Measurements from ENCODE around the gene DCTPP1. TPM values are rescaled to one million over a fixed set of nuclear protein-coding genes. Genes with fewer than 3 reads are reported as not detected.

DCTPP1 gene
- total and polyA plus RNA-seq, 2 of the 13 experiments (the other 11 are each of a cell fraction or from before 2014, with no cell fraction given): 54.8 to 74.4 TPM

- TF ChIP-seq ZBTB33 (CRISPR knock-in tag; IDR thresholded peaks at IDR 0.05): peak; percentile 79
- no peak; the same call in 1 of the 2 replicates for TF ChIP-seq WIZ (CRISPR knock-in tag; IDR thresholded peaks at IDR 0.05)
- peak; percentile 70 for TF ChIP-seq UBTF (CRISPR knock-in tag; IDR thresholded peaks at IDR 0.05)
- TF ChIP-seq ZBTB2 (CRISPR knock-in tag; IDR thresholded peaks at IDR 0.05; ENCODE audit: low read depth): no peak
- 0 out of 2 replicates have a peak, but pooled peaks have one; percentile 53 for TF ChIP-seq PPARG (CRISPR knock-in tag; conservative IDR thresholded peaks at IDR 0.05)
- no peak for TF ChIP-seq SYNCRIP (IDR thresholded peaks at IDR 0.05; ENCODE audit: insufficient read depth, low read depth, low read length)
- TF ChIP-seq SMYD3 (CRISPR knock-in tag; IDR thresholded peaks at IDR 0.05): no peak
- TF ChIP-seq PRDM15 (CRISPR knock-in tag; IDR thresholded peaks at IDR 0.05): no peak
- peak; percentile 74 for TF ChIP-seq SKI (IDR thresholded peaks at IDR 0.05; ENCODE audit: partially characterized antibody)
- TF ChIP-seq SMAD1 (CRISPR knock-in tag; IDR thresholded peaks at IDR 0.05; ENCODE audit: borderline replicate concordance, low read depth): no peak
- TF ChIP-seq TCF7L2 (IDR thresholded peaks at IDR 0.05; ENCODE audit: low read depth, low read length): no peak
- TF ChIP-seq SP2 (CRISPR knock-in tag; IDR thresholded peaks at IDR 0.05): no peak
- TF ChIP-seq ZSCAN30 (CRISPR knock-in tag; IDR thresholded peaks at IDR 0.05): peak; percentile 94; the same call in 1 of the 2 replicates
- TF ChIP-seq TARDBP (CRISPR knock-in tag; IDR thresholded peaks at IDR 0.05): 0 out of 2 replicates have a peak, but pooled peaks have one; percentile 44
- TF ChIP-seq ZNF143 (CRISPR knock-in tag; IDR thresholded peaks at IDR 0.05): no peak; the same call in 1 of the 2 replicates
- no peak for TF ChIP-seq ZSCAN31 (CRISPR knock-in tag; IDR thresholded peaks at IDR 0.05; ENCODE audit: low read depth)
- TF ChIP-seq BHLHE40 (IDR thresholded peaks at IDR 0.05; ENCODE audit: low read length): peak; percentile 36; the same call in 1 of the 2 replicates
- TF ChIP-seq NFE2L1 (CRISPR knock-in tag; IDR thresholded peaks at IDR 0.05; ENCODE audit: borderline replicate concordance): 0 out of 2 replicates have a peak, but pooled peaks have one; percentile 21
- no peak for TF ChIP-seq REXO4 (CRISPR knock-in tag; IDR thresholded peaks at IDR 0.05; ENCODE audit: borderline replicate concordance)
These were observed 20.4 kb downstream of the DCTPP1 start (continued) for GRCh38 chr16:30409125-30410060.

Measured in HepG2 (cell line).